Measurements from ENCODE around the gene GOLT1B.
A peak's percentile ranks its signal among the peaks of the same experiment; 100 is the strongest.

GOLT1B gene

GRCh38 chr12:21500786-21501257 lies 767 bp upstream of the GOLT1B start:
- H3K4me1 Mint-ChIP-seq = peaks cover 38% of the 10 kb centered on the region
- H3K4me3 Mint-ChIP-seq = no peak overlapping the region
- no peak for DNase-seq
- no peak overlapping the region for H3K27ac Mint-ChIP-seq
- CTCF ChIA-PET = interaction anchor here (1.3 kb wide), 1 partner anchor 15 kb away, joined by 3 read pairs; no protein-coding TSS in a partner anchor
- no peaks in the 10 kb centered on the region for H3K9me3 Mint-ChIP-seq
- H3K36me3 Mint-ChIP-seq = peaks cover 34% of the 10 kb centered on the region
- H3K27me3 Mint-ChIP-seq = no peaks in the 10 kb centered on the region

GRCh38 chr12:21502164-21502496 lies 541 bp downstream of the GOLT1B start:
- Mint-ChIP-seq H3K27ac (no peak overlapping the region), H3K27me3 (no peaks in the 10 kb centered on the region)

GRCh38 chr12:21502872-21503271 lies 1.3 kb downstream of the GOLT1B start:
- H3K4me1 Mint-ChIP-seq = peaks cover 35% of the 10 kb centered on the region
- no peak overlapping the region for H3K27ac Mint-ChIP-seq
- H3K36me3 Mint-ChIP-seq = peaks cover 23% of the 10 kb centered on the region
- H3K9me3 Mint-ChIP-seq = no peaks in the 10 kb centered on the region
- H3K27me3 Mint-ChIP-seq = no peaks in the 10 kb centered on the region
- CTCF ChIA-PET = no interaction called here
- no peak overlapping the region for H3K4me3 Mint-ChIP-seq
- no peak for DNase-seq

More at GRCh38 chr12:21502164-21502496, 541 bp downstream of the GOLT1B start:
- Mint-ChIP-seq H3K36me3 (peaks cover 25% of the 10 kb centered on the region), H3K4me3 (no peak overlapping the region), H3K9me3 (no peaks in the 10 kb centered on the region), H3K4me1 (peaks cover 40% of the 10 kb centered on the region)
- DNase-seq = peak; percentile 54
- CTCF ChIA-PET = no interaction called here

- CTCF ChIA-PET = no interaction called here
- Mint-ChIP-seq H3K4me3 (no peak overlapping the region), H3K9me3 (no peaks in the 10 kb centered on the region), H3K27me3 (no peaks in the 10 kb centered on the region), H3K4me1 (peaks cover 61% of the 10 kb centered on the region), H3K36me3 (peaks cover 31% of the 10 kb centered on the region), H3K27ac (no peak overlapping the region)
- DNase-seq = no peak
Measured at GRCh38 chr12:21505888-21506287, 4.3 kb downstream of the GOLT1B start.

- DNase-seq = no peak
- H3K36me3 Mint-ChIP-seq = peaks cover 45% of the 10 kb centered on the region
- H3K4me1 Mint-ChIP-seq = peaks cover 58% of the 10 kb centered on the region
- CTCF ChIA-PET = no interaction called here
- no peaks in the 10 kb centered on the region for H3K27me3 Mint-ChIP-seq
- H3K9me3 Mint-ChIP-seq = no peaks in the 10 kb centered on the region
- H3K27ac Mint-ChIP-seq = no peak overlapping the region
- H3K4me3 Mint-ChIP-seq = no peak overlapping the region
Measured at GRCh38 chr12:21507849-21508248, 6.3 kb downstream of the GOLT1B start.

- Mint-ChIP-seq H3K36me3 (peaks cover 56% of the 10 kb centered on the region), H3K9me3 (no peaks in the 10 kb centered on the region), H3K4me1 (peaks cover 39% of the 10 kb centered on the region), H3K27me3 (no peaks in the 10 kb centered on the region), H3K4me3 (peak overlapping the region; percentile 63), H3K27ac (peak overlapping the region; percentile 92)
- peak; percentile 57 for DNase-seq
- CTCF ChIA-PET = interaction anchor here (0.6 to 0.7 kb wide), 2 partner anchors 23 to 554 kb away, joined by 3 read pairs; no protein-coding TSS in a partner anchor
Measured at GRCh38 chr12:21509768-21510167, 8.2 kb downstream of the GOLT1B start.

- H3K27me3 Mint-ChIP-seq = no peaks in the 10 kb centered on the region
- CTCF ChIA-PET = interaction anchor here (1.7 kb wide), 1 partner anchor 15 kb away, joined by 3 read pairs; the partner anchor contains the start of genes GOLT1B and RECQL
- peaks cover 51% of the 10 kb centered on the region for H3K36me3 Mint-ChIP-seq
- peaks cover 2% of the 10 kb centered on the region for H3K4me1 Mint-ChIP-seq
- no peak for DNase-seq
- no peak overlapping the region for H3K4me3 Mint-ChIP-seq
- no peaks in the 10 kb centered on the region for H3K9me3 Mint-ChIP-seq
- H3K27ac Mint-ChIP-seq = no peak overlapping the region
Measured at GRCh38 chr12:21516281-21516680, 14.7 kb downstream of the GOLT1B start.

GRCh38 chr12:21518451-21518850 lies 16.9 kb downstream of the GOLT1B start:
- no peak for DNase-seq
- H3K4me3 Mint-ChIP-seq = no peak overlapping the region
- H3K9me3 Mint-ChIP-seq = no peaks in the 10 kb centered on the region
- H3K27me3 Mint-ChIP-seq = no peaks in the 10 kb centered on the region
- H3K4me1 Mint-ChIP-seq = no peaks in the 10 kb centered on the region
- CTCF ChIA-PET = no interaction called here
- H3K27ac Mint-ChIP-seq = no peak overlapping the region
- H3K36me3 Mint-ChIP-seq = peaks cover 33% of the 10 kb centered on the region

GRCh38 chr12:21521541-21521940 lies 20.0 kb downstream of the GOLT1B start:
- Mint-ChIP-seq H3K9me3 (no peaks in the 10 kb centered on the region), H3K36me3 (peaks cover 14% of the 10 kb centered on the region), H3K27ac (no peak overlapping the region), H3K27me3 (peaks cover 13% of the 10 kb centered on the region), H3K4me1 (no peaks in the 10 kb centered on the region), H3K4me3 (no peak overlapping the region)
- DNase-seq = no peak
- CTCF ChIA-PET = no interaction called here

- peaks cover 4% of the 10 kb centered on the region for H3K4me1 Mint-ChIP-seq
- peaks cover 8% of the 10 kb centered on the region for H3K36me3 Mint-ChIP-seq
- H3K27me3 Mint-ChIP-seq = peaks cover 30% of the 10 kb centered on the region
- H3K9me3 Mint-ChIP-seq = no peaks in the 10 kb centered on the region
- CTCF ChIA-PET = no interaction called here
- no peak overlapping the region for H3K4me3 Mint-ChIP-seq
- H3K27ac Mint-ChIP-seq = no peak overlapping the region
- no peak for DNase-seq
Measured at GRCh38 chr12:21523148-21523547, 21.6 kb downstream of the GOLT1B start.

GRCh38 chr12:21526053-21526452 lies 24.5 kb downstream of the GOLT1B start, which contains the start of gene SPX:
SPX (plus strand) TSS chr12:21526296; CDS start chr12:21526473, 177 bp downstream.
- CTCF ChIA-PET = no interaction called here
- Mint-ChIP-seq H3K4me3 (peak within 1 kb of the TSS; percentile 70), H3K9me3 (no peaks in the 10 kb centered on the region), H3K27ac (no peak within 1 kb of the TSS), H3K4me1 (peaks cover 6% of the 10 kb centered on the region), H3K27me3 (peaks cover 44% of the 10 kb centered on the region), H3K36me3 (no peaks in the 10 kb centered on the region)
- no peak for DNase-seq

- H3K27ac Mint-ChIP-seq = no peak overlapping the region
- no peak for DNase-seq
- CTCF ChIA-PET = no interaction called here
- peaks cover 6% of the 10 kb centered on the region for H3K4me1 Mint-ChIP-seq
- H3K27me3 Mint-ChIP-seq = peaks cover 50% of the 10 kb centered on the region
- H3K4me3 Mint-ChIP-seq = peak overlapping the region; percentile 70
- no peaks in the 10 kb centered on the region for H3K36me3 Mint-ChIP-seq
- H3K9me3 Mint-ChIP-seq = no peaks in the 10 kb centered on the region
Measured at GRCh38 chr12:21526721-21527345, 25.2 kb downstream of the GOLT1B start.

- CTCF ChIA-PET = no interaction called here
- peak; percentile 79 for DNase-seq
Measured at GRCh38 chr12:21527451-21528180, 26.0 kb downstream of the GOLT1B start.

GRCh38 chr12:21528953-21529352 lies 27.4 kb downstream of the GOLT1B start:
- no peak for DNase-seq
- CTCF ChIA-PET = no interaction called here
- H3K36me3 Mint-ChIP-seq = no peaks in the 10 kb centered on the region
- H3K27ac Mint-ChIP-seq = no peak overlapping the region
- H3K27me3 Mint-ChIP-seq = peaks cover 50% of the 10 kb centered on the region
- H3K4me1 Mint-ChIP-seq = peaks cover 6% of the 10 kb centered on the region
- H3K9me3 Mint-ChIP-seq = no peaks in the 10 kb centered on the region
- no peak overlapping the region for H3K4me3 Mint-ChIP-seq

More at GRCh38 chr12:21527451-21528180, 26.0 kb downstream of the GOLT1B start:
- Mint-ChIP-seq H3K9me3 (no peaks in the 10 kb centered on the region), H3K4me1 (peaks cover 6% of the 10 kb centered on the region), H3K27ac (no peak overlapping the region), H3K27me3 (peaks cover 50% of the 10 kb centered on the region), H3K4me3 (peak overlapping the region; percentile 70), H3K36me3 (no peaks in the 10 kb centered on the region)

- H3K27ac Mint-ChIP-seq = no peak overlapping the region
- H3K9me3 Mint-ChIP-seq = no peaks in the 10 kb centered on the region
- H3K4me1 Mint-ChIP-seq = peaks cover 6% of the 10 kb centered on the region
- H3K36me3 Mint-ChIP-seq = no peaks in the 10 kb centered on the region
- CTCF ChIA-PET = no interaction called here
- no peak overlapping the region for H3K4me3 Mint-ChIP-seq
- DNase-seq = no peak
- peaks cover 49% of the 10 kb centered on the region for H3K27me3 Mint-ChIP-seq
Measured at GRCh38 chr12:21529456-21529855, 27.9 kb downstream of the GOLT1B start.

Data from activated naive CD4-positive, alpha-beta T cell treated with anti-CD3 and anti-CD28 coated beads, Interleukin-2, amount 10 ng/mL, durations not matched to agents 7 days and 5 days (primary cell).